ENCODE measurements around the gene MOB2. TPM values are rescaled to one million over a fixed set of nuclear protein-coding genes. Genes with fewer than 3 reads are reported as not detected.

MOB2 gene
- total and polyA plus RNA-seq, 4 donors, result 32.4 to 104 (median 58.5) TPM

- DNase-seq (no peak), ATAC-seq (ENCODE audit: low FRiP score) (no peak)
- Histone ChIP-seq H3K27ac (ENCODE audit: low read depth in 1 of 2, low read length in 2 of 2) (no peak overlapping the region), H3K36me3 (ENCODE audit: control insufficient read depth in 1 of 2, insufficient read depth in 2 of 2, low read length in 1 of 2) (no peaks in the 10 kb centered on the region), H3K9me3 (ENCODE audit: control insufficient read depth, low read length) (no peaks in the 10 kb centered on the region), H3K4me1 (ENCODE audit: control insufficient read depth in 1 of 2, insufficient read depth in 2 of 2, low read length in 2 of 2) (no peaks in the 10 kb centered on the region), H3K4me3 (ENCODE audit: low read length in 2 of 2) (no peak overlapping the region), H3K27me3 (ENCODE audit: control insufficient read depth in 1 of 2, insufficient read depth in 2 of 2, low read length in 1 of 2) (no peaks in the 10 kb centered on the region)
- 82 to 89% methylated on average over 10 to 13 of the region's 13 CpGs for WGBS, 2 donors
- intact Hi-C loops (cut with DNase I), result loop anchor here (5.0 kb wide), 1 partner anchor 60 kb away; no protein-coding TSS in a partner anchor
Observed at GRCh38 chr11:1457326-1457680, 29.3 kb downstream of the MOB2 start.

- no peak for DNase-seq
- Histone ChIP-seq H3K4me1 (ENCODE audit: control insufficient read depth in 1 of 2, insufficient read depth in 2 of 2, low read length in 2 of 2) (no peaks in the 10 kb centered on the region), H3K36me3 (ENCODE audit: control insufficient read depth in 1 of 2, insufficient read depth in 2 of 2, low read length in 1 of 2) (no peaks in the 10 kb centered on the region), H3K9me3 (ENCODE audit: control insufficient read depth, low read length) (no peaks in the 10 kb centered on the region), H3K4me3 (ENCODE audit: low read length in 2 of 2) (no peak overlapping the region), H3K27ac (ENCODE audit: low read depth in 1 of 2, low read length in 2 of 2) (no peak overlapping the region), H3K27me3 (ENCODE audit: control insufficient read depth in 1 of 2, insufficient read depth in 2 of 2, low read length in 1 of 2) (no peaks in the 10 kb centered on the region)
- WGBS, 2 donors, result 89 to 91% methylated on average over 43 to 44 of the region's 44 CpGs
- intact Hi-C loops (cut with DNase I), result loop anchor here (5.0 kb wide), 1 partner anchor 61 kb away; no protein-coding TSS in a partner anchor
- ATAC-seq (ENCODE audit: low FRiP score), result no peak
Observed at GRCh38 chr11:1456596-1457325, 29.8 kb downstream of the MOB2 start.

GRCh38 chr11:1456176-1456575 is 30.4 kb downstream of the MOB2 start:
- Histone ChIP-seq H3K4me1 (ENCODE audit: control insufficient read depth in 1 of 2, insufficient read depth in 2 of 2, low read length in 2 of 2) (no peaks in the 10 kb centered on the region), H3K27ac (ENCODE audit: low read depth in 1 of 2, low read length in 2 of 2) (no peak overlapping the region), H3K27me3 (ENCODE audit: control insufficient read depth in 1 of 2, insufficient read depth in 2 of 2, low read length in 1 of 2) (no peaks in the 10 kb centered on the region), H3K4me3 (ENCODE audit: low read length in 2 of 2) (no peak overlapping the region), H3K9me3 (ENCODE audit: control insufficient read depth, low read length) (no peaks in the 10 kb centered on the region), H3K36me3 (ENCODE audit: control insufficient read depth in 1 of 2, insufficient read depth in 2 of 2, low read length in 1 of 2) (no peaks in the 10 kb centered on the region)
- DNase-seq (no peak), ATAC-seq (ENCODE audit: low FRiP score) (no peak)
- 77 to 84% methylated on average over 22 of the region's 22 CpGs for WGBS, 2 donors
- intact Hi-C loops (cut with DNase I), result loop anchor here (5.0 kb wide), 1 partner anchor 61 kb away; no protein-coding TSS in a partner anchor

GRCh38 chr11:1455763-1456060 is 30.9 kb downstream of the MOB2 start:
- H3K4me3 ChIP-seq (ENCODE audit: low read length in 2 of 2), result no peak overlapping the region
- no peaks in the 10 kb centered on the region for H3K4me1 ChIP-seq (ENCODE audit: control insufficient read depth in 1 of 2, insufficient read depth in 2 of 2, low read length in 2 of 2)
- H3K36me3 ChIP-seq (ENCODE audit: control insufficient read depth in 1 of 2, insufficient read depth in 2 of 2, low read length in 1 of 2), result no peaks in the 10 kb centered on the region
- ATAC-seq (ENCODE audit: low FRiP score) (no peak), DNase-seq (no peak)
- 70 to 94% methylated on average over 5 of the region's 5 CpGs for WGBS, 2 donors
- no peaks in the 10 kb centered on the region for H3K27me3 ChIP-seq (ENCODE audit: control insufficient read depth in 1 of 2, insufficient read depth in 2 of 2, low read length in 1 of 2)
- intact Hi-C loops (cut with DNase I), result loop anchor here (5.0 kb wide), 1 partner anchor 62 kb away; no protein-coding TSS in a partner anchor
- H3K9me3 ChIP-seq (ENCODE audit: control insufficient read depth, low read length), result no peaks in the 10 kb centered on the region
- H3K27ac ChIP-seq (ENCODE audit: low read depth in 1 of 2, low read length in 2 of 2), result no peak overlapping the region

- intact Hi-C loops (cut with DNase I), result loop anchor here (5.0 kb wide), 1 partner anchor 62 kb away; no protein-coding TSS in a partner anchor
- DNase-seq, result no peak
- no peaks in the 10 kb centered on the region for H3K4me1 ChIP-seq (ENCODE audit: control insufficient read depth in 1 of 2, insufficient read depth in 2 of 2, low read length in 2 of 2)
- 71 to 77% methylated on average over 21 to 24 of the region's 24 CpGs for WGBS, 2 donors
- ATAC-seq (ENCODE audit: low FRiP score), result no peak
- no peaks in the 10 kb centered on the region for H3K27me3 ChIP-seq (ENCODE audit: control insufficient read depth in 1 of 2, insufficient read depth in 2 of 2, low read length in 1 of 2)
- no peaks in the 10 kb centered on the region for H3K9me3 ChIP-seq (ENCODE audit: control insufficient read depth, low read length)
- no peaks in the 10 kb centered on the region for H3K36me3 ChIP-seq (ENCODE audit: control insufficient read depth in 1 of 2, insufficient read depth in 2 of 2, low read length in 1 of 2)
- H3K27ac ChIP-seq (ENCODE audit: low read depth in 1 of 2, low read length in 2 of 2), result no peak overlapping the region
- H3K4me3 ChIP-seq (ENCODE audit: low read length in 2 of 2), result no peak overlapping the region
Observed at GRCh38 chr11:1455032-1455762, 31.4 kb downstream of the MOB2 start.

GRCh38 chr11:1454576-1454975 is 32.0 kb downstream of the MOB2 start:
- H3K36me3 ChIP-seq (ENCODE audit: control insufficient read depth in 1 of 2, insufficient read depth in 2 of 2, low read length in 1 of 2), result no peaks in the 10 kb centered on the region
- no peaks in the 10 kb centered on the region for H3K27me3 ChIP-seq (ENCODE audit: control insufficient read depth in 1 of 2, insufficient read depth in 2 of 2, low read length in 1 of 2)
- H3K4me1 ChIP-seq (ENCODE audit: control insufficient read depth in 1 of 2, insufficient read depth in 2 of 2, low read length in 2 of 2), result no peaks in the 10 kb centered on the region
- ATAC-seq (ENCODE audit: low FRiP score) (no peak), DNase-seq (no peak)
- WGBS, 2 donors, result 85 to 89% methylated on average over 21 of the region's 21 CpGs
- H3K4me3 ChIP-seq (ENCODE audit: low read length in 2 of 2), result no peak overlapping the region
- no peak overlapping the region for H3K27ac ChIP-seq (ENCODE audit: low read depth in 1 of 2, low read length in 2 of 2)
- intact Hi-C loops (cut with DNase I), result no loop called here
- no peaks in the 10 kb centered on the region for H3K9me3 ChIP-seq (ENCODE audit: control insufficient read depth, low read length)

- intact Hi-C loops (cut with DNase I), result no loop called here
- Histone ChIP-seq H3K27me3 (ENCODE audit: control insufficient read depth in 1 of 2, insufficient read depth in 2 of 2, low read length in 1 of 2) (no peaks in the 10 kb centered on the region), H3K36me3 (ENCODE audit: control insufficient read depth in 1 of 2, insufficient read depth in 2 of 2, low read length in 1 of 2) (no peaks in the 10 kb centered on the region), H3K4me1 (ENCODE audit: control insufficient read depth in 1 of 2, insufficient read depth in 2 of 2, low read length in 2 of 2) (no peaks in the 10 kb centered on the region), H3K9me3 (ENCODE audit: control insufficient read depth, low read length) (no peaks in the 10 kb centered on the region), H3K27ac (ENCODE audit: low read depth in 1 of 2, low read length in 2 of 2) (no peak overlapping the region), H3K4me3 (ENCODE audit: low read length in 2 of 2) (no peak overlapping the region)
- no peak for ATAC-seq (ENCODE audit: low FRiP score)
- 31 to 39% methylated on average over 16 to 17 of the region's 17 CpGs for WGBS, 2 donors
- DNase-seq, result no peak
Observed at GRCh38 chr11:1453611-1454034, 33.0 kb downstream of the MOB2 start.

GRCh38 chr11:1452744-1453143 is 33.8 kb downstream of the MOB2 start:
- intact Hi-C loops (cut with DNase I), result no loop called here
- 49 to 66% methylated on average over 13 of the region's 13 CpGs for WGBS, 2 donors
- Histone ChIP-seq H3K36me3 (ENCODE audit: control insufficient read depth in 1 of 2, insufficient read depth in 2 of 2, low read length in 1 of 2) (no peaks in the 10 kb centered on the region), H3K4me3 (ENCODE audit: low read length in 2 of 2) (no peak overlapping the region), H3K27ac (ENCODE audit: low read depth in 1 of 2, low read length in 2 of 2) (no peak overlapping the region), H3K9me3 (ENCODE audit: control insufficient read depth, low read length) (no peaks in the 10 kb centered on the region), H3K27me3 (ENCODE audit: control insufficient read depth in 1 of 2, insufficient read depth in 2 of 2, low read length in 1 of 2) (no peaks in the 10 kb centered on the region), H3K4me1 (ENCODE audit: control insufficient read depth in 1 of 2, insufficient read depth in 2 of 2, low read length in 2 of 2) (no peaks in the 10 kb centered on the region)
- no peak for DNase-seq
- ATAC-seq (ENCODE audit: low FRiP score), result no peak
